ACHN (cell line): ENCODE data around the gene HMCES.

Source experiments
- DNase-seq: peaks from one replicate; pipeline ENCODE4 v3.0.0-alpha.2; 2015
- in situ Hi-C: cut with HindIII; loops from 2 replicates; pipeline ENCODE4 v1.10.0; 2017; ENCODE audit warnings: low sequenced_read_pairs, low pct_ligation_motif_present, low pct_unique_long_range_greater_than_20kb

HMCES gene

GRCh38 chr3:129288446-129288845, 9.8 kb downstream of the HMCES start:
- in situ Hi-C loops: no loop called here
- DNase-seq: no peak

GRCh38 chr3:129289201-129289921, 10.7 kb downstream of the HMCES start:
- no peak for DNase-seq
- in situ Hi-C loops: no loop called here

GRCh38 chr3:129291236-129291886, 12.7 kb downstream of the HMCES start:
- in situ Hi-C loops: no loop called here
- DNase-seq: no peak

GRCh38 chr3:129295286-129295685, 16.6 kb downstream of the HMCES start:
- DNase-seq: no peak
- in situ Hi-C loops: no loop called here

- in situ Hi-C loops: no loop called here
Measured at GRCh38 chr3:129304146-129304961, 25.7 kb downstream of the HMCES start.

GRCh38 chr3:129304962-129305222, 26.2 kb downstream of the HMCES start:
- in situ Hi-C loops: no loop called here
- no peak for DNase-seq

More at GRCh38 chr3:129304146-129304961, 25.7 kb downstream of the HMCES start:
- DNase-seq: no peak

- in situ Hi-C loops: no loop called here
Measured at GRCh38 chr3:129305592-129306091, 27.0 kb downstream of the HMCES start.

GRCh38 chr3:129308636-129309035, 30.0 kb downstream of the HMCES start:
- in situ Hi-C loops: no loop called here

More at GRCh38 chr3:129305592-129306091, 27.0 kb downstream of the HMCES start:
- DNase-seq: peak; percentile 95

GRCh38 chr3:129310111-129311011, 31.7 kb downstream of the HMCES start:
- in situ Hi-C loops: no loop called here
- DNase-seq: no peak

More at GRCh38 chr3:129308636-129309035, 30.0 kb downstream of the HMCES start:
- no peak for DNase-seq

- no peak for DNase-seq
- in situ Hi-C loops: no loop called here
Measured at GRCh38 chr3:129311054-129311902, 32.6 kb downstream of the HMCES start.

- in situ Hi-C loops: no loop called here
- no peak for DNase-seq
Measured at GRCh38 chr3:129312021-129312639, 33.5 kb downstream of the HMCES start.

- DNase-seq: no peak
Measured at GRCh38 chr3:129312671-129313414, 34.2 kb downstream of the HMCES start.

GRCh38 chr3:129313415-129313664, 34.7 kb downstream of the HMCES start:
- no peak for DNase-seq
- in situ Hi-C loops: no loop called here

More at GRCh38 chr3:129312671-129313414, 34.2 kb downstream of the HMCES start:
- in situ Hi-C loops: no loop called here

GRCh38 chr3:129313665-129314385, 35.2 kb downstream of the HMCES start:
- in situ Hi-C loops: no loop called here
- peak; percentile 27 for DNase-seq

- in situ Hi-C loops: no loop called here
- DNase-seq: peak; percentile 69
Measured at GRCh38 chr3:129314386-129315222, 35.9 kb downstream of the HMCES start.
